K562 (cell line): ENCODE data around the gene CEP95.

Experiments
- BACH1 ChIP-seq: fragments of 200-800 bp; sonication (Bioruptor generic); IDR thresholded peaks from 2 replicates; pipeline ENCODE4 v1.6.1; 2016; ENCODE audit warnings: missing genetic modification characterization, missing compliant biosample characterization
- CAMTA2 ChIP-seq: fragments of 250-450 bp; sonication (Bioruptor Pico); conservative IDR thresholded peaks from 2 replicates; pipeline ENCODE4 v1.5.1; 2022
- CHD2 ChIP-seq: IDR thresholded peaks from 2 replicates; pipeline ENCODE4 v1.6.1; 2011; ENCODE audit warnings: low read depth, low read length
- CTCF ChIP-seq, 3 experiments: IDR thresholded peaks in 2 of 3; conservative IDR thresholded peaks in 1 of 3; 2 replicates each; pipeline ENCODE4 v1.5.1; 2011 to 2012; ENCODE audit warnings: low read length in 3 of 3, mild to moderate bottlenecking in 3 of 3, control low read depth in 2 of 3, improper control_type of control experiment in 1 of 3, inconsistent platforms in 1 of 3, low read depth in 1 of 3, mixed read lengths in 1 of 3, moderate library complexity in 1 of 3; ENCODE audit not compliant: insufficient read depth in 2 of 3
- DLX4 ChIP-seq: fragments of 250-450 bp; sonication (Bioruptor Pico); IDR thresholded peaks from 2 replicates; pipeline ENCODE4 v1.6.1; 2021; ENCODE audit warnings: mild to moderate bottlenecking
- EZH2 ChIP-seq: IDR thresholded peaks from 2 replicates; pipeline ENCODE4 v1.6.1; 2012; ENCODE audit warnings: low read depth, mild to moderate bottlenecking, inconsistent platforms, low read length, borderline replicate concordance
- ID3 ChIP-seq, 2 experiments: fragments of 250-450 bp in 1 of 2; fragments of 450-650 bp in 1 of 2; sonication (Bioruptor Pico) in 1 of 2; IDR thresholded peaks; 2 replicates each; pipeline versions ENCODE4 v1.6.1 to v1.8.0; 2016 to 2021; ENCODE audit warnings: mild to moderate bottlenecking in 2 of 2, moderate library complexity in 2 of 2, missing compliant biosample characterization in 1 of 2, missing genetic modification characterization in 1 of 2
- MAFK ChIP-seq: IDR thresholded peaks from 2 replicates; pipeline ENCODE4 v1.6.1; 2011; ENCODE audit warnings: low read length, improper control_type of control experiment
- SREBF2 ChIP-seq: sonication (generic); formaldehyde crosslinking; IDR thresholded peaks from 2 replicates; pipeline ENCODE4 v1.4.0; 2020; ENCODE audit warnings: mild to moderate bottlenecking, missing genetic modification reagents
- TBL1XR1 ChIP-seq, 2 experiments: IDR thresholded peaks; 2 replicates each; pipeline ENCODE4 v1.6.1; 2012; ENCODE audit warnings: improper control_type of control experiment in 2 of 2, low read length in 2 of 2, mild to moderate bottlenecking in 1 of 2
- THRAP3 ChIP-seq: fragments of 450-650 bp; IDR thresholded peaks from 2 replicates; pipeline ENCODE4 v1.6.1; 2016; ENCODE audit warnings: mild to moderate bottlenecking, inconsistent platforms, borderline replicate concordance
- USF2 ChIP-seq: sonication (generic); formaldehyde crosslinking; IDR thresholded peaks from 2 replicates; pipeline ENCODE4 v1.5.0; 2020; ENCODE audit warnings: missing genetic modification reagents
- ZEB2 ChIP-seq: fragments of 450-650 bp; IDR thresholded peaks from 2 replicates; pipeline ENCODE4 v1.6.1; 2016
- ZNF324 ChIP-seq: fragments of 250-450 bp; sonication (Bioruptor Pico); IDR thresholded peaks from 2 replicates; pipeline ENCODE4 v1.4.0; 2020; ENCODE audit warnings: mild to moderate bottlenecking

GRCh38 chr17:64585146-64585545, 78.4 kb downstream of the CEP95 start:
- TF ChIP-seq TBL1XR1 (IDR thresholded peaks at IDR 0.05; ENCODE audit: low read length in 2 of 2) (no peak), CTCF (IDR thresholded peaks at IDR 0.05 in 2 of 3, conservative IDR thresholded peaks at IDR 0.05 in 1 of 3; ENCODE audit: insufficient read depth in 2 of 3, low read depth in 1 of 3, low read length in 3 of 3) (no peak), MAFK (no peak), USF2 (CRISPR knock-in tag) (no peak), ID3 (CRISPR knock-in tag; IDR thresholded peaks at IDR 0.05) (no peak), ID3 (tag; IDR thresholded peaks at IDR 0.05) (no peak), CHD2 (no peak), SREBF2 (CRISPR knock-in tag) (no peak), EZH2 (no peak), ZEB2 (no peak), THRAP3 (no peak), CAMTA2 (CRISPR knock-in tag) (no peak), DLX4 (CRISPR knock-in tag) (no peak), BACH1 (tag) (no peak), ZNF324 (CRISPR knock-in tag) (no peak)
